Prostate gland (tissue), 2 donors: ENCODE results near the gene MARF1.

Source experiments
- POLR2AphosphoS5 ChIP-seq: sonication (generic); formaldehyde crosslinking; IDR thresholded peaks from one replicate; pipeline ENCODE4 v1.6.1; 2017; ENCODE audit warnings: antibody characterized with exemption
- TF ChIP-seq, protein P1 (sequence below), 4 experiments: fragments of 200-600 bp in 2 of 4; fragments of 450-650 bp in 2 of 4; sonication (generic) in 2 of 4; IDR thresholded peaks; 1 replicate in 3 of 4; 2 replicates in 1 of 4; pipeline ENCODE4 v1.5.1; 2016 to 2019; ENCODE audit warnings: antibody characterized with exemption in 4 of 4, mild to moderate bottlenecking in 2 of 4, moderate library complexity in 2 of 4

GRCh38 chr16:15592324-15592723, 50.6 kb downstream of the MARF1 start:
- TF ChIP-seq POLR2AphosphoS5: no peak
- TF ChIP-seq, protein P1, sequence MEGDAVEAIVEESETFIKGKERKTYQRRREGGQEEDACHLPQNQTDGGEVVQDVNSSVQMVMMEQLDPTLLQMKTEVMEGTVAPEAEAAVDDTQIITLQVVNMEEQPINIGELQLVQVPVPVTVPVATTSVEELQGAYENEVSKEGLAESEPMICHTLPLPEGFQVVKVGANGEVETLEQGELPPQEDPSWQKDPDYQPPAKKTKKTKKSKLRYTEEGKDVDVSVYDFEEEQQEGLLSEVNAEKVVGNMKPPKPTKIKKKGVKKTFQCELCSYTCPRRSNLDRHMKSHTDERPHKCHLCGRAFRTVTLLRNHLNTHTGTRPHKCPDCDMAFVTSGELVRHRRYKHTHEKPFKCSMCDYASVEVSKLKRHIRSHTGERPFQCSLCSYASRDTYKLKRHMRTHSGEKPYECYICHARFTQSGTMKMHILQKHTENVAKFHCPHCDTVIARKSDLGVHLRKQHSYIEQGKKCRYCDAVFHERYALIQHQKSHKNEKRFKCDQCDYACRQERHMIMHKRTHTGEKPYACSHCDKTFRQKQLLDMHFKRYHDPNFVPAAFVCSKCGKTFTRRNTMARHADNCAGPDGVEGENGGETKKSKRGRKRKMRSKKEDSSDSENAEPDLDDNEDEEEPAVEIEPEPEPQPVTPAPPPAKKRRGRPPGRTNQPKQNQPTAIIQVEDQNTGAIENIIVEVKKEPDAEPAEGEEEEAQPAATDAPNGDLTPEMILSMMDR (IDR thresholded peaks at IDR 0.05): no peak
